Rectal smooth muscle tissue (tissue), 1 donor: ENCODE measurements around the gene CEMIP.

Experiments
- H3K27ac ChIP-seq: one replicate; pipeline ENCODE4 v1.7.0; 2013; ENCODE audit warnings: low read depth, low read length, inconsistent platforms
- H3K27me3 ChIP-seq: one replicate; pipeline ENCODE4 v1.7.0; 2013; ENCODE audit warnings: low read length; ENCODE audit not compliant: control insufficient read depth, insufficient read depth
- H3K36me3 ChIP-seq: one replicate; pipeline ENCODE4 v1.7.0; 2013; ENCODE audit warnings: low read length; ENCODE audit not compliant: control insufficient read depth, insufficient read depth
- H3K4me1 ChIP-seq: one replicate; pipeline ENCODE4 v1.7.0; 2013; ENCODE audit warnings: low read length; ENCODE audit not compliant: control insufficient read depth, insufficient read depth
- H3K4me3 ChIP-seq: one replicate; pipeline ENCODE4 v1.7.0; 2013; ENCODE audit warnings: low read length
- H3K9ac ChIP-seq: one replicate; pipeline ENCODE4 v1.7.0; 2013; ENCODE audit warnings: low read length

Gene CEMIP

DNA sequence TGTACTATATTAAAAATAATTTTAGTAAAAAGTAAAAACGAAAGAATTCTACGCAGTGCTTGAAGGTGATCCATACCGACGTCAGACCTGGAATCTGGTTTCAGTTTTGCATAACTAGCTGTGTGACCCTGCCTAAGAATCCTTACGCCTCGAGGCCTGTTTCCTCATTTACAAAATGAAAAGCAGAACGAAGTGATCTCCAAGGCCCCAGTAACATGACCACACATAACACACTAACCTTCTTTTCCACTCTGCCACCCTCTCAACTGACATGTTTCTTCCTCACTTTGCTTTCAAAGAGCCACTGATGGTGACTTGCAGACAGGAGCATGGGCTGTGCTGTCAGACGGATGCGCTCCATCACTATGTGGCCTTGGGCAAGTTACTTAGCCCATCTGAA is 205.7 kb downstream of the CEMIP start:
- Histone ChIP-seq H3K4me3 (no peak overlapping the region), H3K9ac (no peak overlapping the region), H3K36me3 (peaks cover 4% of the 10 kb centered on the region), H3K27ac (no peak overlapping the region), H3K27me3 (no peaks in the 10 kb centered on the region), H3K4me1 (peaks cover 7% of the 10 kb centered on the region)

DNA sequence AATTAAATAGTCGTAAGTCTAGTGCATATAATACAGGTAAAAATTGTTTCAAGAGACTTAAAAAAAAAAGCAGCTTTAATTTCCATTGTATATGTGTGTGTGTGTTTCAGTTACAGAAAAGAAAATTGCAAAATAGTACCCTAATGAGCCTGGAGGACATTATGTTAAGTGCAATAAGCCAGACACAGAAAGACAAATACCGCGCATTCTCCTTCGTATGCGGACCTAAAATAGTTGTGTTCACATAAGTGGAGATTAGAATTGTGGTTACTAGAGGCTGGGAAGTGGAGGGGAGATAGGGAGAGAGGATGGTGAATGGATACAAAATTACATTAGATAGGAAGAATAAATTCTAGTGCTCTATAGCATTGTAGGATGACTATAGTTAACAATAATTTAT is 206.8 kb downstream of the CEMIP start:
- Histone ChIP-seq H3K27ac (no peak overlapping the region), H3K4me3 (no peak overlapping the region), H3K36me3 (no peaks in the 10 kb centered on the region), H3K9ac (no peak overlapping the region), H3K4me1 (peaks cover 8% of the 10 kb centered on the region), H3K27me3 (no peaks in the 10 kb centered on the region)

DNA sequence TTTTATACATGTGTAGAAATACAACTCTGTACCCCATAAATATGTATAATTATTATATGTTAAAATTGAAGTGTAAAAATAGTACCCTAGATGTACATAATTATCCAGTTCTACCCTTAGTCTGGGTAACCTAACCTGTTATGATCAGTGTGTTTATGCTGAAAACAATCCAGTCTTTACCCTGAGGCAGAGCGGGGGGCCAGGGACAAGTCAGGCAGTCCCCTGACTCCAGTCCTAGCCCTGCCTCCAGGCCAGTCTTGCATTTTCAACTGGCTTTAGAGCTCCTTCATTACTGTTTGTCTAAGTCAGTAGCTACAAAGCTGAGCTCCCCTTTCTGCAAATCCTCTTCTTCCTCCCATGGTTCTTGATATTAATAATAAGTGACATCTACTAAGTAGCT is 207.3 kb downstream of the CEMIP start:
- Histone ChIP-seq H3K4me1 (peaks cover 13% of the 10 kb centered on the region), H3K27me3 (no peaks in the 10 kb centered on the region), H3K36me3 (no peaks in the 10 kb centered on the region), H3K9ac (no peak overlapping the region), H3K27ac (no peak overlapping the region), H3K4me3 (no peak overlapping the region)

DNA sequence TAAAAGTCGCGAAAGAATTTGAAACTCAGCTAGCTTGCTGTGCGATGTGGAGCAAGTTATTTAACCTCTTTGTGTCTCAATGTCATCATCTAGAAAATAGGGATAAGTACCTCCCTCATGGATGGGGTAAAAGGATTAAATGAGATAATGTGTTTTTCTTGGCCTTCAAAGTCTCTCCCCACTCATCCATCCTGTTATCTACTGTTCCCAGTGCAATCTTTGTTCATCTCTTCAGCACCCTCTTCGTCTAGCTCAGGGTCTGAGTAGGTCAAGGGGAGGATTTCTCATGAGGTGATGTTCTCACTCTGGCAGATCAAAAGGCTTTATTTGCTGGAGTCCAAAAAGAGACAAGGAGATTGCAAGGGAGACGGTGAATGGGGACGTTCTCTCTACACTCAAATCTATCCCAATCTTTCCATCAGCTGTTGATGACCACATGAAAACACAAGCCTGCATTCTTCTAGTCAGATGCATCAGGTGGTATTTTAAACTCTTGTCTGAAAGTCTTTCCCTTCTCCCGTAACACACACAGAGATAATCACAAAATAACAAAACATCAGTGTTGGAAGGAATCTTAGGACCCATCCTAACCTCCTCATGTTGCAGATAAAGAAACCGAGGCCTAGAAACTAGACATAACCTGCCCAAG is 209.1 kb downstream of the CEMIP start:
- H3K27ac ChIP-seq: no peak overlapping the region
- peaks cover 13% of the 10 kb centered on the region for H3K4me1 ChIP-seq

DNA sequence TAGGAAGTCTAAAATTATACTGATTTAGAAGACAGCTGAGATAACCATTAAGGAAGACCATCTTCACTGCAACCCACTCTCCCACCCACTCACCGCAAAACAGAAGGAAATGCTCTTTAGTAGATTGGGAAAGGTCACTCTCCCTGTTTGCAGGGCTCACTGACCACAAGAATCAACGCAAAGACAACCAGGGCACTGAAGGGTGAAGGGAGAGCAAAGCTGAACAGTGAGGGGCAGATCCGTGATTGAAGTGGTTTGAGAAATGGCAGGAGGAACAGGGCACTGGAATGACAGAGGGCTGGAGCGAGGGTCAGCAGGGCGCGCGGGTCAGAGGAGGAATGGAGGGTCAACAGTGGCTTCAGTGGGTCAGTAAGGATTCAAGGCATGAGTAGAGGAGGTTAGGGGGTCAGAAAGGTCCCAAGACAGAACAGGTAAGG is 209.9 kb downstream of the CEMIP start:
- Histone ChIP-seq H3K36me3 (no peaks in the 10 kb centered on the region), H3K27me3 (no peaks in the 10 kb centered on the region), H3K4me3 (peak overlapping the region; percentile 99), H3K27ac (peak overlapping the region; percentile 92), H3K4me1 (peaks cover 13% of the 10 kb centered on the region), H3K9ac (peak overlapping the region; percentile 94)

More for the DNA sequence above, 209.1 kb downstream of the CEMIP start:
- H3K36me3 ChIP-seq: no peaks in the 10 kb centered on the region
- H3K27me3 ChIP-seq: no peaks in the 10 kb centered on the region
- no peak overlapping the region for H3K9ac ChIP-seq
- peak overlapping the region; percentile 99 for H3K4me3 ChIP-seq

DNA sequence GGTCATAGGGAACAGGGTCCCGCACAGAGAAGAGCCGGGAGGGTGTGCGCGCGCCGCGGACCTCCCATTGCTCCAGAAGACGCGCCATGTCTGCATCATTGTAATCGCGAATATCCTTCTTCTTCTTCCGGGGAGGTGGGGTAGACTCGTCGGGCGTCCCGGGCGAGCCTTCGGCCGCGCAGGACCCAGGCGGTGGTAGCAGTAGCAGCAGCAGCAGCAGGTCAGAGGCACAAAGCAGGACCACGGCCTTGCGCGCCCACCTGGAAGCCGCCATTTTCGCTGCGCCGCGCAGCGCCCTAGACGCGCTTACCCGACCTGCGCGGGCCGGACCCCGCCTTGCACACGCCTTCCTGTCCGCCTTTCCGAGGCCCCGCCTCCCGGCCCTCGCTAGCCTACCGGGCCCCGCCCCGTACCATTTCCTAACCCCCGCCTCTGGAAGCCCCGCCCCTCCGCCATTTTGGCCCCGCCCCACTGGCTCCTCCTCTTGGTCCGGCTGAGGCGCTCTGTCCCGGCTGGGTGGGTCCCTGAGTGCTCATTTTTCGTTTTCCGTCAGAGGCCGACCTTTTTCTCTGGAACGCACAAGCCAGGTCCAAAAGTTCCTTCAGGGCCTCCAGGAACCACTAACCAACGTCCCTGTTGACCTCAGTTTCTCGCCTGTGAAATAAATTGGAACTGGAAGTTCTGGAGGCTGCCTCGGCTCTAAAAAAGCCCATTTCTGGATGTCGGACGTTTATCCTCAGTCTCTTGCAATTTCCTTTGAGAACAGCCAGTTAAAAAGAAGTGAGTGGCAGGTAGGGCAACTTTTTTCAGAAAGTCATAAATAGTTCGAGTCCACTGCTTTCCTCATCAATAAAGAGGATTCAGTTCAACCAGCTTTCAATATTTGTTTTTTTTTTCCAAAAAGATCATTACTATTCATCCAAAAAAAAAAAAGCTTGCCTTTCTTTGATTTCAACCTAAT is 210.6 kb downstream of the CEMIP start, which contains the start of gene MESD:
TSS of gene MESD (minus strand) at position 302 of the 961 bp plus-strand sequence. CDS start at position 274, 28 bp downstream.
- H3K36me3 ChIP-seq: no peaks in the 10 kb centered on the region
- no peaks in the 10 kb centered on the region for H3K27me3 ChIP-seq
- H3K9ac ChIP-seq: peak within 1 kb of the TSS; percentile 94
- H3K27ac ChIP-seq: peak within 1 kb of the TSS; percentile 92
- H3K4me1 ChIP-seq: peaks cover 13% of the 10 kb centered on the region
- H3K4me3 ChIP-seq: peak within 1 kb of the TSS; percentile 99

DNA sequence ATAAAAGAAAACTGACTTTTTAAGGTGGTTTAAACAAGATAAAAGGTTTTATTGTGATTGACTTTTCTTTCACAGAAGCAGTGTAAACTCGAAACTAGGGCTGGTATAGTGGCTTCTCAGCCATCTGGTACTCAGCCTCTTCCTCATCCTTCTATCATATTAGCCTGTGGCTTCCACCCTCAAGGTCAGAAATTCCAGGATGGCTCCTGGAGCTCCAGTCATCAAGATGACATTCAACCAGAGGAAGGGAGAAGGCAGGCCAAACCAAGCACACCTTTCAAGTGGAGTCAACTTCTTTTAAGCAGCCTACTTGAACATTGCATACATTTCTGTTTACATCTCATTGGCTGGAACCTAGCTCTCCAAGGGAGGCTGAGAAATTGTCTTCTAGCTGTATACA is 211.8 kb downstream of the CEMIP start:
- peak overlapping the region; percentile 61 for H3K27ac ChIP-seq
- no peaks in the 10 kb centered on the region for H3K36me3 ChIP-seq
- no peaks in the 10 kb centered on the region for H3K27me3 ChIP-seq
- peaks cover 13% of the 10 kb centered on the region for H3K4me1 ChIP-seq
- no peak overlapping the region for H3K9ac ChIP-seq
- no peak overlapping the region for H3K4me3 ChIP-seq

DNA sequence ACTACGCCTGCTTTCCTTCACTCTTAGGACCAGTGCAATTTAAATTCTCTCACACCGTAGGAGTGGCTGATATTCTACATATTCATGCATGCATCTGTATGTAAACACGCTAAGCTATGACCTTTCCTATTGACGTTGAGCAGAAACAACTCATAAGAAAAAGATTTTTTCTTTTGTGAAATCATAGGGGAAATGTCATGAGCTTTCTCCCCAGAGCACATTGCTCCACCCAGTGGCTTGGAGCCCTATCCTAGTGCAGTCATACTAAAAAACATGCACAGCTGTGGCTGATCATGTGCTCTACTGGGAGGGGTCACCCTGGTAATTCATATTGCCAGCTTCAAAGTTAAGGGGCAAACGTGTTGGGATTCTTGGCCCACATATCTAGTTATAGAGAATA is 212.3 kb downstream of the CEMIP start:
- Histone ChIP-seq H3K27me3 (no peaks in the 10 kb centered on the region), H3K4me1 (peaks cover 13% of the 10 kb centered on the region), H3K27ac (peak overlapping the region; percentile 61), H3K36me3 (no peaks in the 10 kb centered on the region), H3K9ac (no peak overlapping the region), H3K4me3 (no peak overlapping the region)

DNA sequence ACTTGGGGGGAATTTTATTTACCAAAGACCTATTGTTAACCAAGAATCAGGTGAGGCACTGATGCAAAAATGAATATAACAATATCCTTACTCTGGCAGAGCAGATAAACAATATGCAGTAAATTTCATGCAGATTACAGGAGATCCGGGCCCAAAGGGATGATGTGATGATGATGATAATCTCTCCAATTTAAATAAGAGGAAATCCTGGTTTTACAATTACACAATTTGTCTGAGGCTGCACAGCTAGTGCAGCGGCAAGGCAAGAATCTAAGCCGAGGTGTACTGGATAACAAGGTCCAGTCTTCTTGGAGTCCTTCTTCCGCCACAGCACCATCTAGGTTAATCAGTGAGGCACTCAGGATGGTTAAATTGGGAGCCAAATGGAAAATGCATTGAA is 212.8 kb downstream of the CEMIP start:
- Histone ChIP-seq H3K9ac (no peak overlapping the region), H3K27me3 (no peaks in the 10 kb centered on the region), H3K27ac (no peak overlapping the region), H3K4me3 (no peak overlapping the region), H3K4me1 (peaks cover 13% of the 10 kb centered on the region), H3K36me3 (no peaks in the 10 kb centered on the region)

DNA sequence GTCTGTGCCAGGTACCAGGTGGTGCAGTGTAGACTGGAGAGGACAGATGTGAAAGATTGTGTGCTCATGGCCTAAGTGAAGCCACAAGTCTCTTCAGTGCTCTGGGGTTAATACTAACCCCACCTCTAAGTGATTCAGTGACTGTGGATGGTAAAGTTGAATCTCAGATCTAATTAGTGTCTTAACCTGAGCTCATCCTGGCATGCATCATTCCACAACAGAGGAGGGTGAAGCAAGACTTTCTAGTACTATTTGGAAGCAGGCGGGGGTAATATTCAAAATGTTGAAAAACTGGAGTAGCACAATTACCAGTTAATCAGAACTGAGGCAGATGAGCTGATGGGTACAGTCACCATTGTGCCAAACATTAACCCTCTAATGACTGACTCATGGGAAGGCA is 213.3 kb downstream of the CEMIP start:
- no peak overlapping the region for H3K27ac ChIP-seq
- no peak overlapping the region for H3K9ac ChIP-seq
- H3K4me3 ChIP-seq: no peak overlapping the region
- H3K27me3 ChIP-seq: no peaks in the 10 kb centered on the region
- H3K36me3 ChIP-seq: no peaks in the 10 kb centered on the region
- H3K4me1 ChIP-seq: peaks cover 13% of the 10 kb centered on the region

DNA sequence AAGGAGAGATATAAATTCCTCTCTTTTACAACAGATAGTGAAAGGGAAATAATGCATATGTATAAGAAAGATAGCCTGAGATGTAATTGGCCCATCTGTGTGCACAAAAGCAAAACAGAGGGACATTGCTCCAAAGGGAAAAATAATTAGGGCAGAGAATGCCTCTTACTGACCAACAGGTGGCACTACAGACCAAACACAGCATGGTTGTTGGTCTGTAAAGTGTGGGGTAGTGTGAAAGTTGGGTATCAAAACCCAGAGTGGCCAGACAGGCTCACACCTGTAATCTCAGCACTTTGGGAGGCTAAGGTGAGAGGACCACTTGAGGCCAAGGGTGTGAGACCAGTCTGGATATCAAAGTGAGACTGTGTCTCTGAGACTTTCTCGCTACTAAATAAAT is 217.1 kb downstream of the CEMIP start:
- peaks cover 11% of the 10 kb centered on the region for H3K4me1 ChIP-seq
- H3K36me3 ChIP-seq: no peaks in the 10 kb centered on the region
- no peak overlapping the region for H3K4me3 ChIP-seq
- no peak overlapping the region for H3K27ac ChIP-seq
- H3K9ac ChIP-seq: no peak overlapping the region
- no peaks in the 10 kb centered on the region for H3K27me3 ChIP-seq

DNA sequence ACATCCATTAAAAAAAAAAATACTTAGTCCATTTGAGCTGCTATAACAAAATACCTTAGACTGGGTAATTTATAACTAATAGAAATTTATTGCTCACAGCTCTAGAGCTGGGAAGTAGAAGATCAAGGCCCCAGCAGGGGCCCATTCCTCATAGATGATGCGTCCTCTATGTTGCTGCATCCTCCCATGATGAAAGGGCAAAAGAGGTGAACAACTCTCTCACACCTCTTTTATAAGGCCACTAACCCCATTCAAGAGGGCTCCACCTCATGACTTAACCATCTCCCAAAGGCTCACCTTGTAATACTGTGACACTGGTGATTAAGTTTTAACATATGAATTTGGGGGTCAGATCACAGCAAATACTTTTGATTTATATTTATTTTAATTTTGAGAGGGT is 218.5 kb downstream of the CEMIP start:
- no peak overlapping the region for H3K9ac ChIP-seq
- no peaks in the 10 kb centered on the region for H3K27me3 ChIP-seq
- no peak overlapping the region for H3K4me3 ChIP-seq
- no peaks in the 10 kb centered on the region for H3K36me3 ChIP-seq
- H3K4me1 ChIP-seq: peaks cover 10% of the 10 kb centered on the region
- no peak overlapping the region for H3K27ac ChIP-seq
